ENCODE measurements around the gene HHAT.

Gene HHAT

GRCh38 chr1:210477328-210477924 lies 148.7 kb downstream of the HHAT start:
- no peak for DNase-seq (ENCODE audit: low read depth in 3 of 3, low spot score in 1 of 3)

- DNase-seq (ENCODE audit: low read depth in 3 of 3, low spot score in 1 of 3) = no peak
Measured at GRCh38 chr1:210478820-210479219, 150.1 kb downstream of the HHAT start.

GRCh38 chr1:210482491-210482890 lies 153.8 kb downstream of the HHAT start:
- DNase-seq (ENCODE audit: low read depth in 3 of 3, low spot score in 1 of 3) = no peak

GRCh38 chr1:210482945-210483617 lies 154.4 kb downstream of the HHAT start:
- no peak for DNase-seq (ENCODE audit: low read depth in 3 of 3, low spot score in 1 of 3)

GRCh38 chr1:210483821-210484220 lies 155.1 kb downstream of the HHAT start:
- DNase-seq (ENCODE audit: low read depth in 3 of 3, low spot score in 1 of 3) = no peak

- no peak for DNase-seq (ENCODE audit: low read depth in 3 of 3, low spot score in 1 of 3)
Measured at GRCh38 chr1:210487021-210487420, 158.3 kb downstream of the HHAT start.

- no peak for DNase-seq (ENCODE audit: low read depth in 3 of 3, low spot score in 1 of 3)
Measured at GRCh38 chr1:210489491-210489890, 160.8 kb downstream of the HHAT start.

- no peak for DNase-seq (ENCODE audit: low read depth in 3 of 3, low spot score in 1 of 3)
Measured at GRCh38 chr1:210490781-210491180, 162.1 kb downstream of the HHAT start.

GRCh38 chr1:210496063-210496462 lies 167.4 kb downstream of the HHAT start:
- DNase-seq (ENCODE audit: low read depth in 3 of 3, low spot score in 1 of 3) = no peak

GRCh38 chr1:210499956-210500355 lies 171.3 kb downstream of the HHAT start:
- DNase-seq (ENCODE audit: low read depth in 3 of 3, low spot score in 1 of 3) = no peak

- DNase-seq (ENCODE audit: low read depth in 3 of 3, low spot score in 1 of 3) = no peak
Measured at GRCh38 chr1:210500831-210501230, 172.1 kb downstream of the HHAT start.

- no peak for DNase-seq (ENCODE audit: low read depth in 3 of 3, low spot score in 1 of 3)
Measured at GRCh38 chr1:210504286-210504685, 175.6 kb downstream of the HHAT start.

- DNase-seq (ENCODE audit: low read depth in 3 of 3, low spot score in 1 of 3) = no peak
Measured at GRCh38 chr1:210505601-210506496, 177.1 kb downstream of the HHAT start.

GRCh38 chr1:210506689-210507088 lies 178.0 kb downstream of the HHAT start:
- no peak for DNase-seq (ENCODE audit: low read depth in 3 of 3, low spot score in 1 of 3)

- DNase-seq (ENCODE audit: low read depth in 3 of 3, low spot score in 1 of 3) = no peak
Measured at GRCh38 chr1:210516092-210516656, 187.5 kb downstream of the HHAT start.

GRCh38 chr1:210516697-210517459 lies 188.2 kb downstream of the HHAT start:
- DNase-seq (ENCODE audit: low read depth in 3 of 3, low spot score in 1 of 3) = no peak

- DNase-seq (ENCODE audit: low read depth in 3 of 3, low spot score in 1 of 3) = no peak
Measured at GRCh38 chr1:210523830-210524229, 195.1 kb downstream of the HHAT start.

- no peak for DNase-seq (ENCODE audit: low read depth in 3 of 3, low spot score in 1 of 3)
Measured at GRCh38 chr1:210525716-210526454, 197.2 kb downstream of the HHAT start.

- DNase-seq (ENCODE audit: low read depth in 3 of 3, low spot score in 1 of 3) = no peak
Measured at GRCh38 chr1:210527091-210527490, 198.4 kb downstream of the HHAT start.

GRCh38 chr1:210531475-210532222 lies 202.9 kb downstream of the HHAT start:
- no peak for DNase-seq (ENCODE audit: low read depth in 3 of 3, low spot score in 1 of 3)
